ENCODE results near the gene MSI2. TPM values are rescaled to one million over a fixed set of nuclear protein-coding genes. Genes with fewer than 3 reads are reported as not detected.

MSI2 gene
- total RNA-seq, 1 donor from 2014 or later = 90.7 TPM

DNA sequence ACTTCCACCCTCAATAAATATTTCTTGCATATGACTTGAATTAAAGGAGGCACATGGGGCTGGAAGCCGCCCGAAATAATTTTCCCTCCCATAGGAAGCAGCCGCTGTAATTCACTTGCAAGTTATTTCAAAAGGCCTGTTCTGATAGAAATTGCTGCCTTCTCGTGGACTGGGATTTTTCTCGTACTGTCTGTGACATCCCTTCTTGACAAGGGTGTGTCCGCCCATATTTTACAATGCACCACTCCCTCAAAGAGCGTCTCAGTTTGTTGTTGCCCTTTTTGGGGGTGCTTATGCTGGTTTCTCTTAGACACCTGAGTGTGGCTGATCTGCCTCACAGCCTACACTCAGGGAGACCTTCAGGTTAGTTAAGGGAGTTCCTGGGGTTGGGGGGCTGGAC, 160.0 kb downstream of the MSI2 start:
- intact Hi-C loops (cut with micrococcal nuclease) = no loop called here
- DNase-seq = no peak
- no peak for ATAC-seq

- intact Hi-C loops (cut with micrococcal nuclease) = no loop called here
- DNase-seq (no peak), ATAC-seq (no peak)
These were observed 161.6 kb downstream of the MSI2 start for GRCh38 chr17:57417956-57418355.

GRCh38 chr17:57418463-57419246, 162.3 kb downstream of the MSI2 start:
- ATAC-seq (no peak), DNase-seq (no peak)
- intact Hi-C loops (cut with micrococcal nuclease) = no loop called here

- no peak for ATAC-seq
- DNase-seq = no peak
- intact Hi-C loops (cut with micrococcal nuclease) = no loop called here
These were observed 163.7 kb downstream of the MSI2 start for GRCh38 chr17:57419940-57420550.

DNA sequence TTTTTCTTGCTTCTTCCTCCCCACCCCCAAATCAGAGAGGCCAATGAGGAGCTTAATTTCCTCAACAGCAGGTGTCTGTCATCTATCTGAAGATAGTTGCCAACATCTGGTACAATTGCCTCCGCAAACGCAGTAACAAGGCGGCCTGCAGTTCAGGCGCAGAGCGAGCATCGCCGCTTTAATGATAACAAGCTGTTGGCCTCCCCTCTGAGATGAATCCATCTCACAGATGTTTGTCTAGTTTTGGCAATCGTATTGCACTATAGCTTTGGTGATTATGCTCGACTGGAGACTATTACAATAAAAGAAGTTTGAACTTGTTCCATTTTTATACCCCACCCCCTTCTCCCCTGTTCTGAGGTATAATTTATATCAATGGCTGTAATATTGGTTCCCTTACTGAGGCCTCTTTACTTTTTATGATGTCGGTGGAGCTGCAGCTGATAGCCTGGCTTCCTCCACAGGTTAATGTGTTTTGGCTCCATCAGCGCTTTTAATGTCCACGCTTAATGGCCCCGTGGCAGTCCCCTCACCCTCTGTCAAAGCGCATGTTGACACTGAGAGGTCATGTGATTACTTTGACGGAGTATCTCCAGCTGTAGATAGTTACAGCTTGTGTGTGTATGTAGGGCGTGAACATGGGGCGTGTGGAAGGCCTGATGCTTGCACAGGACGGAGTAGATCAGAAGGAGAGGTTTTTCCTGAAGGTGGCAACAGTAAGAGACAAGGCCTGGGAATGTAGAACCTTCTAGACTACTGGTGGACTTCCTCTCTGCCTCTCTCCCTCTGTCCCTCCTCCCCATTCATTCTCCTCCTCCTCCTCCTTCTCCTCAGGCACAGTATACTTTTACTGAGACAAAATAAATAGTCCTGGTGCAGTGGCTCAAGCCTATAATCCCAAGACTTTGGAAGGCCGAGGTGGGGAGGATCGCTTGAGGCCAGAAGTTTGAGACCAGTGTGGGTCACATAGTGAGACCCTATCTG, 164.7 kb downstream of the MSI2 start:
- no peak for ATAC-seq
- intact Hi-C loops (cut with micrococcal nuclease) = no loop called here

DNA sequence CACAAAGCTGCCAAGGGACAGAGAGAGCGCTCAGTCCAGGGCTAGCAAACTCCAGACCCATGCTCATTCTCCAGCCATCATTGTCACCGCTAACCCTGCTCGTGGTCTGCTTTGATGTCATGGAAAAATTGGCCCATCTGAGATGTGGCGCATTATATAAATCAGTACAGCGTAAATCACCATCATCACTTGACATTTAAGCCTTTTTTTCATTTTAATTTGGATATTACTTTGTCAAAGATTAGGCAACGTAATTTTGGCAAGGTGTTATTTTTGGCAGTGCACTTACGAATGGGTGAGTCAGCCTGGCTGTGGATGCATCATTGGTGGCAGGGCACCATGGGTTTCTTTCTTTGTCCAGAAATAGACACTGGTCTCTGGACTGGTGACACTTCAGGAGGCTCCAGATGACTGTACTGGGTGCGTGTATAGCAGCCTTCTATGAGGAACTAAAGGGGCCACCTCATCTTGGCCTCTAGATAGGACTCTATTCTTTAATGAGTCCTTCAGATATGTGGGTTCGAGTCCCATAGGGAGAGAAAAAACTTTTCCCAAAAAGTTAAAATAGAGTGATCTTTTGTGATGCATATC, 166.3 kb downstream of the MSI2 start:
- ATAC-seq = peak; percentile 93
- intact Hi-C loops (cut with micrococcal nuclease) = no loop called here
- DNase-seq = no peak

More for the DNA sequence above, 164.7 kb downstream of the MSI2 start:
- DNase-seq = no peak

GRCh38 chr17:57423541-57423940, 167.2 kb downstream of the MSI2 start:
- no peak for ATAC-seq
- intact Hi-C loops (cut with micrococcal nuclease) = no loop called here
- no peak for DNase-seq

GRCh38 chr17:57424273-57424672, 167.9 kb downstream of the MSI2 start:
- no peak for DNase-seq
- intact Hi-C loops (cut with micrococcal nuclease) = no loop called here
- ATAC-seq = no peak

DNA sequence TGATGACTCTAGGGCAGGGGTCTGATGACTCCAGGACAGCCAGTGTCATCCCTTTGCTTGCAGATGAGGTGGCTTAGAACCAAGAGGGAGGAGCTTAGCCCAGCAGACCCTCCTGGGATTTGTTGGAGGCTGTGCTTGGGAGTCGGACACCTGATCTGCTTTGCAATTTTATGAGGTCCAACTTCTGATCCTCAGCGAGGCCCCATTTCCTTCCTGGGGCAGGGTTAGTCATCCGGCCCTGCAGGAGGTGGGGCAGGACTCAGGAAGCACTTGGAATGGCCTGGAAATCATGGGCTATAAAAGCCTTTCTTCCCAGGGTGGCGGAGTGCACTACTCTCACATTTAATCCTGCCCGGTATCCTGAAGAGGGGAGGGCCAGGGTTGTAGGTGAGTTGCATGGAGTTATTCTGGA, 168.5 kb downstream of the MSI2 start:
- intact Hi-C loops (cut with micrococcal nuclease) = no loop called here
- ATAC-seq = no peak
- no peak for DNase-seq

DNA sequence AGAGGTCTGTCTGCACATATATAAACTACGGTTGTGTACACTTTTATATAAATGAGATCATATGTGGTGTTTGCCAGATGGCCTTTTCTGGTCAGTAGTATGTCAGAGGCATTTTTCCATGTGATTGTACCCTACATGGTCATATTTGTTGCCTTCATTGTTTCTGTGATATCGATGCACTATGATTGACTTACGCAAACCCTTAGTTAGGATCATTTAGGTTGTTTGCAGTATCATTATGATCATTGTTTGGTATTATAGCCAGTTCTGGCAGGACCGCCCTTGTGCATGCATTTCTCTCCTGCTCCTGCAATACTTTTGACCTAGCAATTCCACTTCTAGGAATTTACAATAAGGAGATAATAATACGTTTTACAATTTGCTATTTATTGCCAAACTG, 169.1 kb downstream of the MSI2 start:
- no peak for ATAC-seq
- no peak for DNase-seq
- intact Hi-C loops (cut with micrococcal nuclease) = no loop called here

DNA sequence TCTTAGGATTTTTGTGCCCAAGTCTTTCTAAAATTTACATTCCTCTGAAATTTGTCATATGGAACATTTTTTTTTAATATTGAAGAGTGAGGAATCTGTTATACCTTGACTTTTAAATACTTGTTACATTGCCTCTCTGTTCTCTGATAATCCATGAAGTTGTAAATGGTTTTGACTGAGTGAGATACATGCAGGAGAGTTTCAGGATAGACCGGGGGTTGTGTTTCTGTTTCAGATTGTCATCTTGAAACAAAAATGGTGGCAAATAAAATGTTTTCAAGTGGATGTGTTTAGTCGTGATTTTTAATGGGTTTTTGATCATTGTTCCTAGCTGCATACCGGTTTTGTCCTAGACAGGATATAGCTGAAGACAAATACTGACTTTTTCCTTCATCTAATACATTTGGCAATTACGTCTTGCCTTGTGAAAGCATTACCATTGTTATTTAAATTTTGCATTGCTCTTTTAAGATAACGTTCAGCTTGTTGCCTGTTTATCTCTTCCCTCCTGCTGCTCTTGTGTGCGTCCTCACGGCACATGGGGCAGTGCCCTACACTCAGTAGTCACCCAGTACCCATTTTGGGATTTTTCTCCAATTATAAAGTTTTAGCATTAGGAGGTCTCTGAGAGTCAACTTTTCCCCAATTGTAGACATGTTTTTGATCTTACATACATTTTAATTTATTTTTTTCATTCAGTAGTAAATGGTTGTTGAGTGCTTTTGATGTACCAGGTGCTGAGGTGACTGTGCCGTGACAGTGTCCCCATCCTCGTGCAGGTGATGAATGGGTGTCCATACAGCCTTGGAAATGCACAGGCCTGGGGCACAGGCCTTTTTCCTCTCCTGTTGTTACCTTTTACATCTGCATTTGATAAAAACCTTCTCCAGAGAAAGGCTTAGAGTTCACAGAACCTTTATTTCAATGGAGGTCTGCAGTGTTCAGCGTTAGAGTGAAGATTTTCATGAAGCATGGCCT, 169.9 kb downstream of the MSI2 start:
- ATAC-seq (no peak), DNase-seq (no peak)
- intact Hi-C loops (cut with micrococcal nuclease) = no loop called here

- no peak for DNase-seq
- no peak for ATAC-seq
- intact Hi-C loops (cut with micrococcal nuclease) = no loop called here
These were observed 173.6 kb downstream of the MSI2 start for GRCh38 chr17:57429966-57430365.

GRCh38 chr17:57431415-57431814, 175.1 kb downstream of the MSI2 start:
- no peak for DNase-seq
- ATAC-seq = no peak
- intact Hi-C loops (cut with micrococcal nuclease) = no loop called here

- peak; percentile 27 for ATAC-seq
- intact Hi-C loops (cut with micrococcal nuclease) = no loop called here
- no peak for DNase-seq
These were observed 176.4 kb downstream of the MSI2 start for GRCh38 chr17:57432507-57433277.

DNA sequence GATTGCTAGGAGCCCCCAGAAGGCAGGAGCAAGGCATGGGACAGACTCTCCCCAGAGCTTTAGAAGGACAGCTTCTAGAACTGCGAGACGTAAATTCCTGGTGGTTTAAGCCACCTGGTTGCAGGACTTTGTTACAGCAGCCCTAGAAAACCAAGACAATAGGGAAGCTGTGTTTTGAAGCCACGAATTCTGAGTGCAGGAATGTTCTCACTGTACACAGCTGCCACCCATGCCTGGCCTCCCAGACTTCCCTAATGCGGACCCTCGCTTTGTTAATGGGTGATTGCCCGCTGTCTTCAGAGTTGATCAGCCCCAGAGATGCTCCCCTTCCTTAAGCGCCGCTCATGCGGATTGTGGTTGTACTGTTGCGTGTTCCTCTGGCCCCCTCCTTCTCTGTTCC, 177.1 kb downstream of the MSI2 start:
- ATAC-seq (no peak), DNase-seq (no peak)
- intact Hi-C loops (cut with micrococcal nuclease) = no loop called here

- intact Hi-C loops (cut with micrococcal nuclease) = no loop called here
- DNase-seq = no peak
These were observed 178.0 kb downstream of the MSI2 start for GRCh38 chr17:57434361-57434760.

DNA sequence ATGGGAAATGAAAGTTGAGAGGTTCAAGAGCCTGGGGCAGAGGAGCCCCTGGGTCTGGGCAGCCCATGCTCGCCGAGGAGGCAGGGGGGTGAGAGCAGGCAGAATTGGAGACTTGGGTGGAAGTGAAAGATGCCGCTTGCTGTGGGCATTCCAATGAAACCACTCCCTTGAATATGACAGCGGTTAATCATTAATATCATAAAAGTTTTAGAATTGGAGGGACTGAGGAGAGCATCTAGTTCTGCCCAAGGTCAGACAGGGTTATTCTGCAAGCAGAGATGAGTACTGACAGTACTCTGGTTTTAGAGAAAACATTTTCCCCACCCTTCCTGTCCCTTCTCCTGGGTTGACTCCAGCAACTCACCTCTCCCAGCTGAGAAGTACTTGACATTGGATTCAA, 180.2 kb downstream of the MSI2 start:
- ATAC-seq = no peak
- no peak for DNase-seq
- intact Hi-C loops (cut with micrococcal nuclease) = no loop called here

More at GRCh38 chr17:57434361-57434760, 178.0 kb downstream of the MSI2 start:
- no peak for ATAC-seq
